ENCODE results near the gene FAM120B.

- TF ChIP-seq POLR2A (IDR thresholded peaks at IDR 0.05; ENCODE audit: low read depth, low read length) (no peak), POLR2AphosphoS5 (IDR thresholded peaks at IDR 0.05; ENCODE audit: low read depth, low read length) (no peak), TAF1 (IDR thresholded peaks at IDR 0.05; ENCODE audit: borderline replicate concordance, low read depth, low read length) (no peak)
Measured at GRCh38 chr6:170289180-170289931, 17.2 kb upstream of the FAM120B start.

Data from GM12892 (cell line).